DND-41 (cell line): Measurements from ENCODE around the gene GSTM3.
"Not testable (repeated sequence)": the region's sequence is repeated elsewhere in the genome, so short reads cannot be mapped to it uniquely, and the experiment has no call there.

Experiments used
- ATAC-seq: fragments of 200-7000 bp; cut with Tn5 transposase; 3 replicates; pipeline ENCODE4 v1.9.1; 2021; ENCODE audit warnings: low read depth; ENCODE audit not compliant: insufficient read depth
- DNase-seq: peaks from one replicate; pipeline ENCODE4 v3.0.0-alpha.2; 2020
- H2AFZ ChIP-seq: 2 replicates; pipeline ENCODE4 v1.6.0; 2012; ENCODE audit warnings: low read depth, low read length
- H3K27ac ChIP-seq: 2 replicates; pipeline ENCODE4 v1.5.1; 2012; ENCODE audit warnings: low read length, inconsistent platforms
- H3K27me3 ChIP-seq: fragments of 200-600 bp; sonication (generic); 2 replicates; pipeline ENCODE4 v1.6.0; 2012; ENCODE audit warnings: low read length, mild to moderate bottlenecking, inconsistent platforms; ENCODE audit not compliant: insufficient read depth, poor library complexity
- H3K36me3 ChIP-seq: 2 replicates; pipeline ENCODE4 v1.5.1; 2012; ENCODE audit warnings: low read length, inconsistent platforms; ENCODE audit not compliant: insufficient read depth
- H3K4me1 ChIP-seq: 2 replicates; pipeline ENCODE4 v1.5.1; 2012; ENCODE audit warnings: mild to moderate bottlenecking, low read length; ENCODE audit not compliant: insufficient read depth
- H3K4me2 ChIP-seq: 2 replicates; pipeline ENCODE4 v1.6.0; 2012; ENCODE audit warnings: mild to moderate bottlenecking, moderate library complexity, low read length, inconsistent platforms; ENCODE audit not compliant: insufficient read depth
- H3K4me3 ChIP-seq, 2 experiments: fragments of 200-600 bp in 1 of 2; shearing (Covaris generic) in 1 of 2; 2 replicates each; pipeline ENCODE4 v1.5.1; 2012 to 2016; ENCODE audit warnings: inconsistent platforms in 2 of 2, low read length in 2 of 2, mild to moderate bottlenecking in 2 of 2, low read depth in 1 of 2, moderate library complexity in 1 of 2
- H3K79me2 ChIP-seq: 2 replicates; pipeline ENCODE4 v1.6.0; 2012; ENCODE audit warnings: low read length, inconsistent platforms; ENCODE audit not compliant: insufficient read depth
- H3K9ac ChIP-seq: 2 replicates; pipeline ENCODE4 v1.6.0; 2012; ENCODE audit warnings: low read depth, mild to moderate bottlenecking, inconsistent platforms, low read length, moderate library complexity
- H3K9me3 ChIP-seq: 2 replicates; pipeline ENCODE4 v1.5.1; 2012; ENCODE audit warnings: low read length, moderate library complexity, mild to moderate bottlenecking, inconsistent platforms; ENCODE audit not compliant: insufficient read depth, severe bottlenecking
- H4K20me1 ChIP-seq: 2 replicates; pipeline ENCODE4 v1.6.0; 2012; ENCODE audit warnings: low read length; ENCODE audit not compliant: insufficient read depth
- EZH2 ChIP-seq: IDR thresholded peaks from 3 replicates; pipeline ENCODE4 v1.6.1; 2012; ENCODE audit warnings: borderline replicate concordance, low read depth, mild to moderate bottlenecking, moderate library complexity, low read length, inconsistent platforms; ENCODE audit not compliant: severe bottlenecking
- TF ChIP-seq, protein P1 (sequence below): IDR thresholded peaks from 2 replicates; pipeline ENCODE4 v1.5.1; 2012; ENCODE audit warnings: borderline replicate concordance, low read length, moderate library complexity, mild to moderate bottlenecking; ENCODE audit not compliant: poor library complexity, severe bottlenecking; ENCODE audit errors: extremely low read depth

The GSTM3 gene

DNA sequence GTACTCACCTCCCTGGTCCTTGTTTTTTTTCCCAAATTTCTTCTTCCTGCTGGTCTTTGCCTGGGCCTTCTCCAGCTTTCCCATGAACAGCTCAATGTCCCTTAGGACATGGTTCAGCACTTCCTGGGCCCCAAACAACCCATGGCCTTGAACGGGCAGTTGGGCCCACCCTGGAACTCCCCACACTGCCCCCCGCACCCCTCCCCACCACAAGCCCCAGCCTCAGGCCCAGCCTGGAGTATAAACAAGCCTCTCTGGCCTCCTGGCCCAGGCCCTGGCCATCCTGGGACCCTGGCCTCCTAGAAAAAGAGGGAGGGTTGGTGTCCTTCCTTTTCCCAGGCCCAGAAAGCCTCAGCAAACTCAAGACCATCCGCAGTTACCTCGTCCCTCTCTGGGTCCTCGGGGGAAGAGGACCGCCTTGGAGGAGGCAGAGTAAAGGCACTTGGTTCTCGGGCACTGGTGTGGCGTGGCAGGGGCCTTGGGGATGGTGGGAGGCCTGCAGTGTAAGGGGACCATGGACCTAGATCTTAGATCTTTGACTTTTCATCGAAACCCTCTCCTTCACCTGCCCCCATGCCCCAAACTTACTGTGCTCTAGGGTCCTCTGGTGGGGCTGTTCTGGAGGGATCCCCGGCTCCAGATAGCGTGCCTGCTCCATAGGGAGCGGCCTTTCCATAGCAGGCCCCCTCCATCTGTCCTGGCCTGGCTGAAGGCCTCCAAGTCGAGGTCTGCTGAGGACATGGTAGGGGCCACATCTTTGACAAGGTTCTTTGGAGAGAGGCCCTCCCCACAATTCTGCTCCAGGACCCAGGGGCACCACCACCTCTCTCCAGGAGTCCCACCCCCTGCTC is 17.3 kb upstream of the GSTM3 start:
- DNase-seq (no peak), ATAC-seq (no peak)
- no peak overlapping the region for H3K4me3 ChIP-seq
- TF ChIP-seq EZH2 = no peak
- TF ChIP-seq, protein P1, sequence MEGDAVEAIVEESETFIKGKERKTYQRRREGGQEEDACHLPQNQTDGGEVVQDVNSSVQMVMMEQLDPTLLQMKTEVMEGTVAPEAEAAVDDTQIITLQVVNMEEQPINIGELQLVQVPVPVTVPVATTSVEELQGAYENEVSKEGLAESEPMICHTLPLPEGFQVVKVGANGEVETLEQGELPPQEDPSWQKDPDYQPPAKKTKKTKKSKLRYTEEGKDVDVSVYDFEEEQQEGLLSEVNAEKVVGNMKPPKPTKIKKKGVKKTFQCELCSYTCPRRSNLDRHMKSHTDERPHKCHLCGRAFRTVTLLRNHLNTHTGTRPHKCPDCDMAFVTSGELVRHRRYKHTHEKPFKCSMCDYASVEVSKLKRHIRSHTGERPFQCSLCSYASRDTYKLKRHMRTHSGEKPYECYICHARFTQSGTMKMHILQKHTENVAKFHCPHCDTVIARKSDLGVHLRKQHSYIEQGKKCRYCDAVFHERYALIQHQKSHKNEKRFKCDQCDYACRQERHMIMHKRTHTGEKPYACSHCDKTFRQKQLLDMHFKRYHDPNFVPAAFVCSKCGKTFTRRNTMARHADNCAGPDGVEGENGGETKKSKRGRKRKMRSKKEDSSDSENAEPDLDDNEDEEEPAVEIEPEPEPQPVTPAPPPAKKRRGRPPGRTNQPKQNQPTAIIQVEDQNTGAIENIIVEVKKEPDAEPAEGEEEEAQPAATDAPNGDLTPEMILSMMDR = no peak
- no peaks in the 10 kb centered on the region for H3K79me2 ChIP-seq
- no peaks in the 10 kb centered on the region for H3K36me3 ChIP-seq
- H3K4me1 ChIP-seq = no peaks in the 10 kb centered on the region
- H3K27ac ChIP-seq = no peak overlapping the region
- no peaks in the 10 kb centered on the region for H4K20me1 ChIP-seq
- no peaks in the 10 kb centered on the region for H3K27me3 ChIP-seq
- H3K9me3 ChIP-seq = no peaks in the 10 kb centered on the region
- no peak overlapping the region for H3K9ac ChIP-seq
- no peak overlapping the region for H3K4me2 ChIP-seq
- H2AFZ ChIP-seq = no peak overlapping the region

- H3K4me2 ChIP-seq = no peak overlapping the region
- no peak overlapping the region for H3K9ac ChIP-seq
- no peaks in the 10 kb centered on the region for H4K20me1 ChIP-seq
- H3K9me3 ChIP-seq = no peaks in the 10 kb centered on the region
- no peak for ATAC-seq
- H2AFZ ChIP-seq = no peak overlapping the region
- H3K79me2 ChIP-seq = no peaks in the 10 kb centered on the region
- no peaks in the 10 kb centered on the region for H3K27me3 ChIP-seq
- no peak for DNase-seq
- no peak overlapping the region for H3K27ac ChIP-seq
- TF ChIP-seq EZH2 = no peak
- TF ChIP-seq, protein P1 = no peak
- no peaks in the 10 kb centered on the region for H3K36me3 ChIP-seq
- no peaks in the 10 kb centered on the region for H3K4me1 ChIP-seq
- H3K4me3 ChIP-seq = no peak overlapping the region
Measured at GRCh38 chr1:109756848-109757521, 16.1 kb upstream of the GSTM3 start.

GRCh38 chr1:109756325-109756724 is 15.5 kb upstream of the GSTM3 start:
- not testable (repeated sequence) for H4K20me1 ChIP-seq, H3K27ac ChIP-seq, ATAC-seq, H3K4me2 ChIP-seq, H3K9me3 ChIP-seq, H3K4me1 ChIP-seq, H3K27me3 ChIP-seq, H3K4me3 ChIP-seq, H3K36me3 ChIP-seq, H2AFZ ChIP-seq, H3K9ac ChIP-seq, H3K79me2 ChIP-seq, DNase-seq

- no peaks in the 10 kb centered on the region for H3K79me2 ChIP-seq
- DNase-seq (no peak), ATAC-seq (no peak)
- no peak overlapping the region for H3K4me2 ChIP-seq
- TF ChIP-seq, protein P1 = no peak
- TF ChIP-seq EZH2 = no peak
- no peaks in the 10 kb centered on the region for H3K4me1 ChIP-seq
- no peak overlapping the region for H3K4me3 ChIP-seq
- no peak overlapping the region for H2AFZ ChIP-seq
- H3K27me3 ChIP-seq = no peaks in the 10 kb centered on the region
- H3K36me3 ChIP-seq = no peaks in the 10 kb centered on the region
- no peak overlapping the region for H3K9ac ChIP-seq
- H3K9me3 ChIP-seq = no peaks in the 10 kb centered on the region
- H3K27ac ChIP-seq = no peak overlapping the region
- no peaks in the 10 kb centered on the region for H4K20me1 ChIP-seq
Measured at GRCh38 chr1:109754738-109755137, 13.9 kb upstream of the GSTM3 start.
